ENCODE results near the gene ADAMTS6. TPM values are rescaled to one million over a fixed set of nuclear protein-coding genes. Genes with fewer than 3 reads are reported as not detected.

ADAMTS6 gene, protein sequence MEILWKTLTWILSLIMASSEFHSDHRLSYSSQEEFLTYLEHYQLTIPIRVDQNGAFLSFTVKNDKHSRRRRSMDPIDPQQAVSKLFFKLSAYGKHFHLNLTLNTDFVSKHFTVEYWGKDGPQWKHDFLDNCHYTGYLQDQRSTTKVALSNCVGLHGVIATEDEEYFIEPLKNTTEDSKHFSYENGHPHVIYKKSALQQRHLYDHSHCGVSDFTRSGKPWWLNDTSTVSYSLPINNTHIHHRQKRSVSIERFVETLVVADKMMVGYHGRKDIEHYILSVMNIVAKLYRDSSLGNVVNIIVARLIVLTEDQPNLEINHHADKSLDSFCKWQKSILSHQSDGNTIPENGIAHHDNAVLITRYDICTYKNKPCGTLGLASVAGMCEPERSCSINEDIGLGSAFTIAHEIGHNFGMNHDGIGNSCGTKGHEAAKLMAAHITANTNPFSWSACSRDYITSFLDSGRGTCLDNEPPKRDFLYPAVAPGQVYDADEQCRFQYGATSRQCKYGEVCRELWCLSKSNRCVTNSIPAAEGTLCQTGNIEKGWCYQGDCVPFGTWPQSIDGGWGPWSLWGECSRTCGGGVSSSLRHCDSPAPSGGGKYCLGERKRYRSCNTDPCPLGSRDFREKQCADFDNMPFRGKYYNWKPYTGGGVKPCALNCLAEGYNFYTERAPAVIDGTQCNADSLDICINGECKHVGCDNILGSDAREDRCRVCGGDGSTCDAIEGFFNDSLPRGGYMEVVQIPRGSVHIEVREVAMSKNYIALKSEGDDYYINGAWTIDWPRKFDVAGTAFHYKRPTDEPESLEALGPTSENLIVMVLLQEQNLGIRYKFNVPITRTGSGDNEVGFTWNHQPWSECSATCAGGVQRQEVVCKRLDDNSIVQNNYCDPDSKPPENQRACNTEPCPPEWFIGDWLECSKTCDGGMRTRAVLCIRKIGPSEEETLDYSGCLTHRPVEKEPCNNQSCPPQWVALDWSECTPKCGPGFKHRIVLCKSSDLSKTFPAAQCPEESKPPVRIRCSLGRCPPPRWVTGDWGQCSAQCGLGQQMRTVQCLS (N-terminal part only)
- polyA plus RNA-seq (2012; ENCODE audit: insufficient read length, low read depth): 1.7 TPM

- peak; percentile 72; the same call in 1 of the 2 replicates for TF ChIP-seq SIN3A (IDR thresholded peaks at IDR 0.05; ENCODE audit: borderline replicate concordance, insufficient read depth, low read length)
- TF ChIP-seq FOXP2 (optimal IDR thresholded peaks at IDR 0.05; ENCODE audit: borderline replicate concordance, extremely low read depth, extremely low read length, insufficient read depth): peak; percentile 97
- TF ChIP-seq POLR2AphosphoS5 (IDR thresholded peaks at IDR 0.05; ENCODE audit: low read depth, low read length): peak; percentile 86
- TF ChIP-seq, protein P1, sequence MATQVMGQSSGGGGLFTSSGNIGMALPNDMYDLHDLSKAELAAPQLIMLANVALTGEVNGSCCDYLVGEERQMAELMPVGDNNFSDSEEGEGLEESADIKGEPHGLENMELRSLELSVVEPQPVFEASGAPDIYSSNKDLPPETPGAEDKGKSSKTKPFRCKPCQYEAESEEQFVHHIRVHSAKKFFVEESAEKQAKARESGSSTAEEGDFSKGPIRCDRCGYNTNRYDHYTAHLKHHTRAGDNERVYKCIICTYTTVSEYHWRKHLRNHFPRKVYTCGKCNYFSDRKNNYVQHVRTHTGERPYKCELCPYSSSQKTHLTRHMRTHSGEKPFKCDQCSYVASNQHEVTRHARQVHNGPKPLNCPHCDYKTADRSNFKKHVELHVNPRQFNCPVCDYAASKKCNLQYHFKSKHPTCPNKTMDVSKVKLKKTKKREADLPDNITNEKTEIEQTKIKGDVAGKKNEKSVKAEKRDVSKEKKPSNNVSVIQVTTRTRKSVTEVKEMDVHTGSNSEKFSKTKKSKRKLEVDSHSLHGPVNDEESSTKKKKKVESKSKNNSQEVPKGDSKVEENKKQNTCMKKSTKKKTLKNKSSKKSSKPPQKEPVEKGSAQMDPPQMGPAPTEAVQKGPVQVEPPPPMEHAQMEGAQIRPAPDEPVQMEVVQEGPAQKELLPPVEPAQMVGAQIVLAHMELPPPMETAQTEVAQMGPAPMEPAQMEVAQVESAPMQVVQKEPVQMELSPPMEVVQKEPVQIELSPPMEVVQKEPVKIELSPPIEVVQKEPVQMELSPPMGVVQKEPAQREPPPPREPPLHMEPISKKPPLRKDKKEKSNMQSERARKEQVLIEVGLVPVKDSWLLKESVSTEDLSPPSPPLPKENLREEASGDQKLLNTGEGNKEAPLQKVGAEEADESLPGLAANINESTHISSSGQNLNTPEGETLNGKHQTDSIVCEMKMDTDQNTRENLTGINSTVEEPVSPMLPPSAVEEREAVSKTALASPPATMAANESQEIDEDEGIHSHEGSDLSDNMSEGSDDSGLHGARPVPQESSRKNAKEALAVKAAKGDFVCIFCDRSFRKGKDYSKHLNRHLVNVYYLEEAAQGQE (IDR thresholded peaks at IDR 0.05; ENCODE audit: insufficient read depth in 1 of 2, low read depth in 2 of 2, low read length in 2 of 2): peak; percentile 15 to 58; a peak in 1 of 4 replicates
- peak; percentile 81; the same call in 1 of the 2 replicates for TF ChIP-seq TAF1 (IDR thresholded peaks at IDR 0.05; ENCODE audit: borderline replicate concordance, insufficient read depth, low read length)
Observed at GRCh38 chr5:65481635-65482295, at the start of gene ADAMTS6. TSS of gene ADAMTS6 (minus strand) at chr5:65481920. CDS start at chr5:65473673, 8,247 bp downstream.

DNA sequence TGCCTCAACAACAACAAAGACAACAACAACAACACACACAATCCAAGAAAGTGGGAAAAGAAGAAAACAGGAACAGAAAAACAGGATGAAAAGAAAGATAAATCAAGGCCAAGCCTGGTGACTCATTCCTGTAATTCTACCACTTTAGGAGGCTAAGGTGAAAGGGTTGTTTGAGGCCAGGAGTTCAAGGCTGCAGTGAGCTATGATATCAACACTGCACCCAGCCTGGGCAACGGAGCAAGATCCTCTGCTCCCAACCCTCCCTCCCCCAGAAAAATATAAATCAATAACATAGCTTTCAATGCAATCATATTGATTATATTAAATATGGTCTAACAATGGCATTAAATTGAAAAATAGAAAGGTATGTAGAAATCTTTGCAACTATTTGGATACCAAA, 49.2 kb upstream of the ADAMTS6 start:
- no peak for TF ChIP-seq FOXP2 (optimal IDR thresholded peaks at IDR 0.05; ENCODE audit: borderline replicate concordance, extremely low read depth, extremely low read length, insufficient read depth)
- TF ChIP-seq, protein P1 (IDR thresholded peaks at IDR 0.05; ENCODE audit: insufficient read depth in 1 of 2, low read depth in 2 of 2, low read length in 2 of 2): no peak
- TF ChIP-seq SIN3A (IDR thresholded peaks at IDR 0.05; ENCODE audit: borderline replicate concordance, insufficient read depth, low read length): no peak
- TF ChIP-seq POLR2AphosphoS5 (IDR thresholded peaks at IDR 0.05; ENCODE audit: low read depth, low read length): no peak
- no peak for TF ChIP-seq TAF1 (IDR thresholded peaks at IDR 0.05; ENCODE audit: borderline replicate concordance, insufficient read depth, low read length)

GRCh38 chr5:65525726-65526125, 44.0 kb upstream of the ADAMTS6 start:
- TF ChIP-seq TAF1 (IDR thresholded peaks at IDR 0.05; ENCODE audit: borderline replicate concordance, insufficient read depth, low read length): no peak
- TF ChIP-seq, protein P1 (IDR thresholded peaks at IDR 0.05; ENCODE audit: insufficient read depth in 1 of 2, low read depth in 2 of 2, low read length in 2 of 2): no peak
- TF ChIP-seq FOXP2 (optimal IDR thresholded peaks at IDR 0.05; ENCODE audit: borderline replicate concordance, extremely low read depth, extremely low read length, insufficient read depth): no peak
- no peak for TF ChIP-seq POLR2AphosphoS5 (IDR thresholded peaks at IDR 0.05; ENCODE audit: low read depth, low read length)
- no peak for TF ChIP-seq SIN3A (IDR thresholded peaks at IDR 0.05; ENCODE audit: borderline replicate concordance, insufficient read depth, low read length)

GRCh38 chr5:65512170-65512937, 30.6 kb upstream of the ADAMTS6 start:
- TF ChIP-seq POLR2AphosphoS5 (IDR thresholded peaks at IDR 0.05; ENCODE audit: low read depth, low read length) (no peak), SIN3A (IDR thresholded peaks at IDR 0.05; ENCODE audit: borderline replicate concordance, insufficient read depth, low read length) (no peak), FOXP2 (optimal IDR thresholded peaks at IDR 0.05; ENCODE audit: borderline replicate concordance, extremely low read depth, extremely low read length, insufficient read depth) (no peak), TAF1 (IDR thresholded peaks at IDR 0.05; ENCODE audit: borderline replicate concordance, insufficient read depth, low read length) (no peak)
- TF ChIP-seq, protein P1 (IDR thresholded peaks at IDR 0.05; ENCODE audit: insufficient read depth in 1 of 2, low read depth in 2 of 2, low read length in 2 of 2): no peak
